Retinal pigment epithelial cell (primary cell): ENCODE measurements around the gene TINCR.

ENCODE experiments used
- DNase-seq: peaks from one replicate; pipeline ENCODE4 v3.0.0-alpha.2; 2010; ENCODE audit warnings: low read depth
- H3K4me3 ChIP-seq: 2 replicates; pipeline ENCODE4 v1.5.1; 2011; ENCODE audit warnings: mild to moderate bottlenecking, low read length, control low read depth, moderate library complexity
- TF ChIP-seq, protein P1 (sequence below): conservative IDR thresholded peaks from 2 replicates; pipeline ENCODE4 v1.5.1; 2011; ENCODE audit warnings: low read depth, low read length, control low read depth, inconsistent platforms

TINCR gene

DNA sequence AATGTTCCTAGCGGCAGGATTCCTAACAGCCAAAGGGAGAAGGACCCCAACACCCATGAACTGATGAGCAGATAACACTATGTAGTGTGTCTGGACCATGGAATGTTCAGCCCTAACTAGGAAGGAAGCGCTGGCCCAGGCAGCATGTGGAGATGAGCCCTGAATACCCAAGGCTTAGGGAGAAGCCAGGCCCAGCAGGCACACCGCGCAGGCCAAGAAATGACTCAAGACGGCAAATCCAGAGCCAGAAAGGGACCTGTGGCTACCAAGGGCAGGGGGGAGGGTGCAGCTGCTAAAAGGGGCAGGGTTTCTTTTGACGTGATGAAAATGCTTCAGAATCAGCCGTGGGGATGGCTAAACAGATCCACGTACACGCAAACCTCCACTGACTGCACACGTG is 20.7 kb upstream of the TINCR start:
- no peak overlapping the region for H3K4me3 ChIP-seq
- no peak for DNase-seq
- TF ChIP-seq, protein P1, sequence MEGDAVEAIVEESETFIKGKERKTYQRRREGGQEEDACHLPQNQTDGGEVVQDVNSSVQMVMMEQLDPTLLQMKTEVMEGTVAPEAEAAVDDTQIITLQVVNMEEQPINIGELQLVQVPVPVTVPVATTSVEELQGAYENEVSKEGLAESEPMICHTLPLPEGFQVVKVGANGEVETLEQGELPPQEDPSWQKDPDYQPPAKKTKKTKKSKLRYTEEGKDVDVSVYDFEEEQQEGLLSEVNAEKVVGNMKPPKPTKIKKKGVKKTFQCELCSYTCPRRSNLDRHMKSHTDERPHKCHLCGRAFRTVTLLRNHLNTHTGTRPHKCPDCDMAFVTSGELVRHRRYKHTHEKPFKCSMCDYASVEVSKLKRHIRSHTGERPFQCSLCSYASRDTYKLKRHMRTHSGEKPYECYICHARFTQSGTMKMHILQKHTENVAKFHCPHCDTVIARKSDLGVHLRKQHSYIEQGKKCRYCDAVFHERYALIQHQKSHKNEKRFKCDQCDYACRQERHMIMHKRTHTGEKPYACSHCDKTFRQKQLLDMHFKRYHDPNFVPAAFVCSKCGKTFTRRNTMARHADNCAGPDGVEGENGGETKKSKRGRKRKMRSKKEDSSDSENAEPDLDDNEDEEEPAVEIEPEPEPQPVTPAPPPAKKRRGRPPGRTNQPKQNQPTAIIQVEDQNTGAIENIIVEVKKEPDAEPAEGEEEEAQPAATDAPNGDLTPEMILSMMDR, result no peak

DNA sequence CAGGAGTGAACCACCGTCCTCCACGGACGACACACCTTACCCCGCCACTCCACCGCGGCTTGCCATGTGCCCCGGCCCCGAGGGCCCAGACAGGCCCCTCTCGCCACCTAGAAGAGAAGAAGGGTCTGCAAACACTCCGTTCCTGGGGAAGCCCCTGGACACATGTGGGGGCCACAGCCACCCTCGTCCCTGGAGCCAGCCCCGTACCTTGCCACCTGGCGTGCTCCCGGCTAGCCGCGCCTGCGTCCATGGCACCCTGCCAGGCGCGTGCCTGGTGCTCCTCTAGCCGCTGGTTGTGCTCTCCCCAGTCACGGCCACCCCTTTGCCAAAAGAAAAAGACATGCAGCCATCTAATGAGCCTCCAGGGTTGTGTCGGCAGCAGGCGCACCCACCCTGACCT is 19.9 kb upstream of the TINCR start:
- no peak overlapping the region for H3K4me3 ChIP-seq
- TF ChIP-seq, protein P1, result no peak
- DNase-seq, result no peak

DNA sequence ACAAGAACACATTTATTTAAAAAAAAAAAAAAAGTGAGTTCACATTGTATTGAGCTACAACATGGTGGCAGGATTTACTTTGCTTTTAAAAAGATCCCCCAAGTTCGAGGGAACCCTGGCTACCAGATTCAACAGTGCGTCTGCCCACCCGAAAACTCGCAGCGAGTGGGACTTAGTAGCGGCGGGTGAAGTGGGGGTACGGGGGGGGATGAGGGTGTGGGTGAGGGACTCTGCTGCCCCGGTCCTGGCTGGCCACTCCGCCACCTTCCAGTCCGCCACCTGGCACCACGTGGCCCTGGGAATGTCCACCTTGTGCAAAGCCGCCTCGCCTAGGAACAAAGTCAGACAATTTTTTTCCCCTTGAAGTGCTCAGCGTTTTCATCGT is 19.3 kb upstream of the TINCR start:
- no peak for DNase-seq
- no peak overlapping the region for H3K4me3 ChIP-seq
- TF ChIP-seq, protein P1, result no peak

DNA sequence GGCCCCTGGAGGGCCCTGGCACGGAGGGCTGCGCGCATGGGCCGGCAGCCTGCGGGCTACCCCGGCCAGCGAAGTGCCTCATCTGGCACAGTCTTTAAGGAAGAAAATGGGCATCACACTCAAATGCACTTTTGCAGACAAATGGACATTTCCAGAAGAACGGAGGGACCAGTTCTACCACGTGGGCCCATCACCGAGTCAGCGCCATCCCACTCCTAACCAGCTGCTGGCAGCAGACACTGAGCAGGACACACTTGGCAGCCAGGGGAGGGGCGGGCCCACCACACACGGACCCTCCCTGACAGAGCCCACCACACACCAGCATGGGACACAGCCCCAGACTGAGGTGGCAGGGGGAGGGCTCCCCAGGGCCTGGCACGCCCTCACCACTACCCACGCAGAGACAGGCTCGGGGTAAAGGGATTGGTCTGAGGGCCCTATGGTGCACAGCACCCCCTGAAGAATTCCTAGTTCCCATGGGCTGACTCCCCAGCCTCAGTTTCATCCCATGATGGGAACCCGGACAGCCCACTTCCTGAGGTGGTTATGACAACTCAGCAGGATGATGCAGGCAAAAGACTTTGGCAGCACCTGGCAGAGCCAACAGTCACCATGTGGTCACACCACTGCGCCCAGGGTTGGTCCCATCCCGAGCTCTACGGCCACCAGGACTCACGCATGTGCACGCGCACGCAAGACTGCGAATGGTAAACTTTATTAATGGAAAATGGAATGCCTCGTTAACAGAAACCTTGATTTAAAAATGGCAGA is 18.7 kb upstream of the TINCR start:
- TF ChIP-seq, protein P1, result no peak
- no peak for DNase-seq
- no peak overlapping the region for H3K4me3 ChIP-seq

DNA sequence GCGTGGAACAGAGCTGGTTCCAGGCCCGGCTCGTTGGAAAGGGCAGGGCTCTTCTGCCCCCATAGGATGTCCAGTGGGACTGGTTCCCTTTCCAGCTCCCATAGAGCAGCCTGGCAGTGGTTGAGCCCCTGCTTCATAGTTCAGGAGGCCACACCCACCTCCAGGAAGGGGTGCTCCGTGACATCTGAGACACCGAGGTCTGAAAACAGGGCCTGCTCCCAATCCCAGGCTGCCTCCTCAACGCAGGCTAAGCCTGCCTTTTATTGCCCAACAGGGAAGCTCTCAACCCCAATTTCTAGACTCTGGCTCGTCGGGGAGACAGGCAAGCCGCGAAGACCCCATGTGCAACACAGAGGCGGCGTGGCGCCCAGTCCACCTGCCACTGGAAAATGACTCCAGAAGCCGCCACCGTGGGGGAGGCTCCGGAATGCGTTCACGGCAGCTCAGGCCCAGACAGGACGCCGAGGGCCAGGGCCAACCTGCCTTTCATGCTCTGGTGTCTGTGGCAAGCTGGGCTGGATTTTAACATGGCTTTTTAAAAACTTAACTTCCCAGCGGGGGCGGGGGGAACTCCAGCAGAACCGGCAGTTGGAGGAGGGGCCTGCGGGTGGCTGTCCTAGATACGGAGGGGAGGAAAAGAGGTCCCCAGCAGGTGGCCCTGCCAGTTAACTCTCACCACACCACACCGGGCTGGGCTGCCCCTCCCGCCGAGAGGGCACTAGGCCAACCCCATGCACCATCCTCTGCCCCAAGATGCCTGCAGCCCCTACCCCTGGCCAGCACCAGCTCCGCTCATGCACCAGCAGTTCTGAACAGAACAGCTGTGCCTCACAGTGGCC is 17.9 kb upstream of the TINCR start:
- no peak overlapping the region for H3K4me3 ChIP-seq
- DNase-seq, result no peak
- TF ChIP-seq, protein P1, result no peak

DNA sequence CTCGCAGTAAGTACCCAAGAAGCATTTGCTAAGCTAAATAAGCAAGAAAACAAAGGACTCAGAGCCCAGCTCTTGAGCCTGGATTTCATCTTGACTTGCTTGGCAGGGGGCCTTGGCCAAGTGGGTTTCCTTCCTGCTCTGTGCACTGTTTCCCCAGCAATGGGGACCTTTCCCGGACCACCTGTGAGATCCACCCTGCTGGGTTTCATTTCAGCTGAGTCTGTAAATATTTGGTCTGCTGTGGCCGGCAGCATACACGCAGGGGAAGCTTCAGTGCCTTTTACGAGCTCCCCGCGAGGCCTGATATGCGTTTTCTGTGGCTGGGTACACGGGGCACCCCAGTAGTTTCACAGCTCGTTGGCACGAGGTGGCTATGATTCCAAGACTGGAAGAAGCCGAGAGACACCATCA is 12.4 kb upstream of the TINCR start:
- no peak for DNase-seq
- H3K4me3 ChIP-seq, result no peak overlapping the region
- TF ChIP-seq, protein P1, result no peak
